ENCODE data around the gene WNK1.

WNK1 gene

GRCh38 chr12:820336-820735 is 68.0 kb downstream of the WNK1 start:
- no peak for DNase-seq (ENCODE audit: low read depth)
- TF ChIP-seq CTCF (IDR thresholded peaks at IDR 0.05; ENCODE audit: insufficient read depth, low read depth, low read length, missing control alignments): no peak
- H3K4me3 ChIP-seq (ENCODE audit: low read length): no peak overlapping the region

DNA sequence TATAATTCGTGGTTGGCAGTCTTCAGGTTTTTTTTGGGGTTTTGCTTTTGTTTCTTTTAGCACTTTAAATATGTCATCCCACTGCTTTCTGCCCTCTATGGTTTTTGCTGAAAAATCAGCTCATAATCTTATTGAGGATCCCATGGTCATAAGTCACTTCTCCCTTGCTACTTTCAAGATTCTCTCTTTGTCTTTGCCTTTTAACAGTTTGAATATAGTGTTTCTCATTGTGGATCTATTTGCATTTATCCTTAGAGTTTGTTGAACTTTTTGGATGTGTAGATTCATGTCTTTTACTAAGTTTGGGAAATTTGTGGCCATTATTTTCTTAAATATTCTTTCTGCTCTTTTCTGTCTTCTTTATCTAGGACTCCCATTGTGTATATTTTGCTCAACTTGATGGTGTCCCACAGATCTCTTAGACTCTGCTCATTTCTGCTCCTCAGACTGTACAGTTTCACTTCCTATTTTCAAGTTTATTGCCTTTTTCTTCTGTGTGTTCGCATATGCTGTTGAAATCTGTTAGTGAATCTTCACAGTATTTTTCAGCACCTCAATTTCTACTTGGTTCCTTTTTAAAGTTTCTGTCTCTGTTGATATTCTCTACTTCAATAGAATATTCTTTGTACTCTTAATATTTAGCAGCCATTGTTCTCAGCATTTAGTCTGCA is 70.8 kb downstream of the WNK1 start:
- DNase-seq (ENCODE audit: low read depth): no peak
- no peak for TF ChIP-seq CTCF (IDR thresholded peaks at IDR 0.05; ENCODE audit: insufficient read depth, low read depth, low read length, missing control alignments)
- H3K4me3 ChIP-seq (ENCODE audit: low read length): no peak overlapping the region

- TF ChIP-seq CTCF (IDR thresholded peaks at IDR 0.05; ENCODE audit: insufficient read depth, low read depth, low read length, missing control alignments): no peak
- DNase-seq (ENCODE audit: low read depth): no peak
- H3K4me3 ChIP-seq (ENCODE audit: low read length): no peak overlapping the region
Observed at GRCh38 chr12:826331-826730, 74.0 kb downstream of the WNK1 start.

GRCh38 chr12:828726-829395 is 76.5 kb downstream of the WNK1 start:
- H3K4me3 ChIP-seq (ENCODE audit: low read length): no peak overlapping the region
- TF ChIP-seq CTCF (IDR thresholded peaks at IDR 0.05; ENCODE audit: insufficient read depth, low read depth, low read length, missing control alignments): no peak

GRCh38 chr12:830111-830867 is 77.9 kb downstream of the WNK1 start:
- DNase-seq (ENCODE audit: low read depth): no peak
- no peak overlapping the region for H3K4me3 ChIP-seq (ENCODE audit: low read length)
- no peak for TF ChIP-seq CTCF (IDR thresholded peaks at IDR 0.05; ENCODE audit: insufficient read depth, low read depth, low read length, missing control alignments)

More at GRCh38 chr12:828726-829395, 76.5 kb downstream of the WNK1 start:
- DNase-seq (ENCODE audit: low read depth): no peak

- H3K4me3 ChIP-seq (ENCODE audit: low read length): no peak overlapping the region
- peak; percentile 43 for DNase-seq (ENCODE audit: low read depth)
- no peak for TF ChIP-seq CTCF (IDR thresholded peaks at IDR 0.05; ENCODE audit: insufficient read depth, low read depth, low read length, missing control alignments)
Observed at GRCh38 chr12:835754-836518, 83.6 kb downstream of the WNK1 start.
